Endothelial cell of umbilical vein (primary cell): ENCODE results near the gene BOLA2B. TPM values are rescaled to one million over a fixed set of nuclear protein-coding genes. Genes with fewer than 3 reads are reported as not detected.

ENCODE experiments used
- BruUV-seq: library from RNA; stranded (reverse); fragments of 400-500 nt; replicated peaks from 2 replicates; lab custom pipeline; 2021; lab: Mats Ljungman, UMichigan
- CTCF ChIA-PET: fragments of 300-600, 350-600 bp; sonication (Branson Sonifier 250); formaldehyde crosslinking; loops from one replicate; lab custom pipeline; 2021; ENCODE audit warnings: antibody characterized with exemption, inconsistent platforms; lab: Charles Lee
- POLR2A ChIA-PET: fragments of 300-600, 350-600 bp; sonication (Branson Sonifier 250); formaldehyde crosslinking; loops from one replicate; lab custom pipeline; 2021; ENCODE audit warnings: antibody characterized with exemption, inconsistent platforms; lab: Charles Lee
- DNase-seq: peaks from one replicate; pipeline ENCODE4 v3.0.0-alpha.2; 2011; ENCODE audit warnings: low read depth, low spot score
- FAIRE-seq: peaks from 2 replicates; lab custom pipeline; 2011; peaks lifted over from hg19 to GRCh38; lab: Jason Lieb, UNC
- H2AFZ ChIP-seq: 2 replicates; pipeline ENCODE4 v1.6.0; 2012; ENCODE audit warnings: low read depth, low read length, control low read depth, inconsistent platforms
- H3K27ac ChIP-seq: 2 replicates; pipeline ENCODE4 v1.5.1; 2011; ENCODE audit warnings: low read depth, mild to moderate bottlenecking, control low read depth, low read length, moderate library complexity; ENCODE audit not compliant: insufficient read depth
- H3K27me3 ChIP-seq, 2 experiments: 2 replicates each; pipeline versions ENCODE4 v1.6.0 to v1.6.1; 2011; ENCODE audit warnings: low read length in 2 of 2, mixed read lengths in 1 of 2; ENCODE audit not compliant: control insufficient read depth in 2 of 2, insufficient read depth in 2 of 2
- H3K36me3 ChIP-seq, 2 experiments: 2 replicates in 1 of 2; 3 replicates in 1 of 2; pipeline ENCODE4 v1.5.1; 2011; ENCODE audit warnings: low read length in 2 of 2, mild to moderate bottlenecking in 1 of 2, moderate library complexity in 1 of 2; ENCODE audit not compliant: control insufficient read depth in 2 of 2, insufficient read depth in 2 of 2; ENCODE audit errors: extremely low read depth in 1 of 2
- H3K4me1 ChIP-seq: 3 replicates; pipeline ENCODE4 v1.5.1; 2011; ENCODE audit warnings: mild to moderate bottlenecking, low read length; ENCODE audit not compliant: control insufficient read depth, insufficient read depth; ENCODE audit errors: extremely low read depth
- H3K4me2 ChIP-seq: 2 replicates; pipeline ENCODE4 v1.6.1; 2011; ENCODE audit warnings: low read length, control low read depth, mixed read lengths; ENCODE audit not compliant: insufficient read depth
- H3K4me3 ChIP-seq, 3 experiments: fragments of 200-600 bp in 1 of 3; sonication (generic), shearing (Covaris generic) in 1 of 3; replicated peaks in 1 of 3; 2 replicates each; pipeline ENCODE4 v1.5.1; 2011 to 2016; ENCODE audit warnings: control low read depth in 3 of 3, low read length in 3 of 3, mild to moderate bottlenecking in 2 of 3, inconsistent platforms in 1 of 3, low read depth in 1 of 3, moderate library complexity in 1 of 3; ENCODE audit not compliant: insufficient read depth in 1 of 3
- H3K79me2 ChIP-seq: 2 replicates; pipeline ENCODE4 v1.6.0; 2012; ENCODE audit warnings: low read length, inconsistent platforms; ENCODE audit not compliant: control insufficient read depth, insufficient read depth
- H3K9ac ChIP-seq: replicated peaks from 2 replicates; pipeline ENCODE3; 2011; ENCODE audit warnings: low read length, control low read depth; ENCODE audit not compliant: insufficient read depth; ENCODE audit errors: extremely low read depth
- H3K9me1 ChIP-seq: replicated peaks from 3 replicates; pipeline ENCODE4 v1.6.0; 2011; ENCODE audit warnings: mild to moderate bottlenecking, low read length; ENCODE audit not compliant: control insufficient read depth, insufficient read depth; ENCODE audit errors: extremely low read depth
- H3K9me3 ChIP-seq: replicated peaks from 2 replicates; pipeline ENCODE4 v1.5.1; 2012; ENCODE audit warnings: low read length, inconsistent platforms; ENCODE audit not compliant: control insufficient read depth, insufficient read depth
- H4K20me1 ChIP-seq: replicated peaks from 2 replicates; pipeline ENCODE3; 2011; ENCODE audit warnings: mild to moderate bottlenecking, low read length; ENCODE audit not compliant: control insufficient read depth, insufficient read depth; ENCODE audit errors: extremely low read depth
- EZH2 ChIP-seq: IDR thresholded peaks from 2 replicates; pipeline ENCODE4 v1.6.1; 2012; ENCODE audit warnings: borderline replicate concordance, low read depth, mild to moderate bottlenecking, moderate library complexity, low read length, inconsistent platforms; ENCODE audit not compliant: severe bottlenecking
- FOS ChIP-seq: IDR thresholded peaks from 2 replicates; pipeline ENCODE4 v1.6.1; 2011; ENCODE audit warnings: mild to moderate bottlenecking, low read length, moderate library complexity, borderline replicate concordance; ENCODE audit not compliant: insufficient read depth
- GATA2 ChIP-seq: IDR thresholded peaks from 2 replicates; pipeline ENCODE4 v1.7.0; 2011; ENCODE audit warnings: low read depth, mild to moderate bottlenecking, moderate library complexity, mixed read lengths, low read length; ENCODE audit not compliant: insufficient read length, insufficient read depth
- JUN ChIP-seq: IDR thresholded peaks from 2 replicates; pipeline ENCODE4 v1.6.1; 2011; ENCODE audit warnings: borderline replicate concordance, low read depth; ENCODE audit not compliant: insufficient read length, insufficient read depth
- MYC ChIP-seq: IDR thresholded peaks from one replicate; pipeline ENCODE4 v1.6.1; 2011; ENCODE audit warnings: mild to moderate bottlenecking, low read depth, low read length
- POLR2A ChIP-seq: IDR thresholded peaks from 2 replicates; pipeline ENCODE4 v1.6.1; 2012; ENCODE audit warnings: low read depth, mild to moderate bottlenecking, control low read depth, low read length
- POLR2AphosphoS5 ChIP-seq: IDR thresholded peaks from 2 replicates; pipeline ENCODE4 v1.6.1; 2012; ENCODE audit warnings: low read depth, mild to moderate bottlenecking, control low read depth, low read length, moderate library complexity; ENCODE audit not compliant: insufficient read depth
- dilution Hi-C: fragments of 300-500 bp; cut with MboI; formaldehyde crosslinking; loops from one replicate; pipeline ENCODE4 v1.15.0; 2019; ENCODE audit warnings: low sequenced_read_pairs; ENCODE audit not compliant: extremely low pct_ligation_motif_present
- intact Hi-C: fragments of 100-400 bp; cut with micrococcal nuclease; formaldehyde crosslinking; loops from one replicate; pipeline ENCODE4 v1.10.0; 2022
- polyA plus RNA-seq, 4 experiments: library from polyadenylated mRNA; depleted of rRNA in 3 of 4; stranded (reverse) in 3 of 4; unstranded in 1 of 4; fragments of >200 nt; gene quantifications; 2 replicates each; pipeline versions ENCODE4 v1.2.1 to v1.2.3, GENCODE V29; 2011 to 2012; ENCODE audit warnings: missing spikeins in 1 of 4
- total RNA-seq: library from RNA; stranded (reverse); gene quantifications from 2 replicates; pipeline ENCODE4 v1.2.3, GENCODE V29; 2021
- TF ChIP-seq, protein P1 (sequence below), 2 donors: IDR thresholded peaks; 1 replicate in 1 of 2; 2 replicates in 1 of 2; pipeline ENCODE4 v1.5.1; 2011; ENCODE audit warnings: low read length in 2 of 2, mild to moderate bottlenecking in 2 of 2, moderate library complexity in 2 of 2, control low read depth in 1 of 2, inconsistent platforms in 1 of 2, low read depth in 1 of 2; ENCODE audit not compliant: insufficient read depth in 1 of 2; ENCODE audit errors: extremely low read depth in 1 of 2
- TF ChIP-seq, protein P2 (sequence below): IDR thresholded peaks from 2 replicates; pipeline ENCODE4 v1.6.1; 2011; ENCODE audit not compliant: insufficient read depth, insufficient read length

Gene BOLA2B
- total and polyA plus RNA-seq, 2 donors (not counting 3 experiments of a cell fraction or from before 2014, with no cell fraction given), result 161 to 354 TPM

DNA sequence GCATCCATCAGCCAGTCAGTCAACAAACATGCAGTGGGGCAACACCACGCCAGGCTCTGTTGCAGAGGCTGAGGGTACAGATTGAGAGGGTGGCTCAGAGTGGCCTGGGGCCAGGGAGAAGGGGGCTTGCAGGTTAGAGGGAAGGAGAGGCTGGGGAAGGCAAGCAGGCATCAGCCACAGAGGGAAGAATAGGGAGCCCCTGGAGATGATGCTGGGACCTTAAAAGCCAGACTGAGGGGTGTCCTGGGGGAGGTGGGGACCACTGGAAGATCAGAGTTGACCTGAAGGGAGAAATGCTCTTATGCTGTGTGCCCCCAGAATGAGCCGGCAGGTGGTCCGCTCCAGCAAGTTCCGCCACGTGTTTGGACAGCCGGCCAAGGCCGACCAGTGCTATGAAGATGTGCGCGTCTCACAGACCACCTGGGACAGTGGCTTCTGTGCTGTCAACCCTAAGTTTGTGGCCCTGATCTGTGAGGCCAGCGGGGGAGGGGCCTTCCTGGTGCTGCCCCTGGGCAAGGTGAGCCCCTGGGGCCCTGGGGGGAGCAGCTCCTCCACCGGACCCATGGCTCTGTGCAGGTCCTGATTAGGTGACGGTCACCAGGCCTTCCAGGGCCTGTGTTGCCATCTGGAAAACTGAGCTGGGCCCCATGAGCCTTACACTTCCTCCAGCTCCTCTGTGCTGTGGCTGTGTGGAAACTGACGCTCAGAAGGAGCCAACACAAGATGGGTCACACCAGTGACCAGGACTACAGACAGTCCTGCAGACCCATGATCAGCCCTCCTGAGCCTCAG is 8.4 kb downstream of the BOLA2B start:
- Histone ChIP-seq H3K4me3 (no peak overlapping the region), H3K4me1 (peaks cover 5% of the 10 kb centered on the region), H3K27ac (no peak overlapping the region), H3K9ac (no peak overlapping the region), H2AFZ (no peak overlapping the region), H3K9me1 (no peaks in the 10 kb centered on the region), H3K27me3 (no peaks in the 10 kb centered on the region), H3K4me2 (no peak overlapping the region), H3K79me2 (no peaks in the 10 kb centered on the region), H3K36me3 (no peaks in the 10 kb centered on the region), H4K20me1 (no peaks in the 10 kb centered on the region), H3K9me3 (no peaks in the 10 kb centered on the region)
- FAIRE-seq, result no peak
- TF ChIP-seq MYC (no peak), GATA2 (no peak), FOS (no peak), JUN (no peak), POLR2A (no peak), EZH2 (no peak), POLR2AphosphoS5 (no peak)
- TF ChIP-seq, protein P1, sequence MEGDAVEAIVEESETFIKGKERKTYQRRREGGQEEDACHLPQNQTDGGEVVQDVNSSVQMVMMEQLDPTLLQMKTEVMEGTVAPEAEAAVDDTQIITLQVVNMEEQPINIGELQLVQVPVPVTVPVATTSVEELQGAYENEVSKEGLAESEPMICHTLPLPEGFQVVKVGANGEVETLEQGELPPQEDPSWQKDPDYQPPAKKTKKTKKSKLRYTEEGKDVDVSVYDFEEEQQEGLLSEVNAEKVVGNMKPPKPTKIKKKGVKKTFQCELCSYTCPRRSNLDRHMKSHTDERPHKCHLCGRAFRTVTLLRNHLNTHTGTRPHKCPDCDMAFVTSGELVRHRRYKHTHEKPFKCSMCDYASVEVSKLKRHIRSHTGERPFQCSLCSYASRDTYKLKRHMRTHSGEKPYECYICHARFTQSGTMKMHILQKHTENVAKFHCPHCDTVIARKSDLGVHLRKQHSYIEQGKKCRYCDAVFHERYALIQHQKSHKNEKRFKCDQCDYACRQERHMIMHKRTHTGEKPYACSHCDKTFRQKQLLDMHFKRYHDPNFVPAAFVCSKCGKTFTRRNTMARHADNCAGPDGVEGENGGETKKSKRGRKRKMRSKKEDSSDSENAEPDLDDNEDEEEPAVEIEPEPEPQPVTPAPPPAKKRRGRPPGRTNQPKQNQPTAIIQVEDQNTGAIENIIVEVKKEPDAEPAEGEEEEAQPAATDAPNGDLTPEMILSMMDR (IDR thresholded peaks at IDR 0.05; ENCODE audit: extremely low read depth in 1 of 2, insufficient read depth in 1 of 2, low read depth in 1 of 2, low read length in 2 of 2), result no peak
- TF ChIP-seq, protein P2, sequence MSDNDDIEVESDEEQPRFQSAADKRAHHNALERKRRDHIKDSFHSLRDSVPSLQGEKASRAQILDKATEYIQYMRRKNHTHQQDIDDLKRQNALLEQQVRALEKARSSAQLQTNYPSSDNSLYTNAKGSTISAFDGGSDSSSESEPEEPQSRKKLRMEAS, result no peak
- CTCF ChIA-PET, result no interaction called here
- no peak for DNase-seq
- no TSS peak for BruUV-seq
- dilution Hi-C loops (no loop called here), intact Hi-C loops (no loop called here)
- POLR2A ChIA-PET, result no interaction called here
